Dendritic cell treated with granulocyte-macrophage colony-stimulating factor and Interleukin-4, amounts not matched to agents 40 ng/mL and 50 ng/mL, for 4 days (primary cell): ENCODE results near the gene RAD51B.
A peak's percentile ranks its signal among the peaks of the same experiment; 100 is the strongest.

Source experiments
- H3K27ac Mint-ChIP-seq: one replicate; pipeline ENCODE4 v1.8.0; 2022; ENCODE audit warnings: mild to moderate bottlenecking, mixed read lengths
- H3K27me3 Mint-ChIP-seq: one replicate; pipeline ENCODE4 v1.8.0; 2022; ENCODE audit warnings: mild to moderate bottlenecking, mixed read lengths
- H3K36me3 Mint-ChIP-seq: one replicate; pipeline ENCODE4 v1.8.0; 2022; ENCODE audit warnings: low read depth, mixed read lengths
- H3K4me1 Mint-ChIP-seq: one replicate; pipeline ENCODE4 v1.8.0; 2022; ENCODE audit warnings: low read depth, mixed read lengths
- H3K4me3 Mint-ChIP-seq: one replicate; pipeline ENCODE4 v1.8.0; 2022; ENCODE audit warnings: mild to moderate bottlenecking, moderate library complexity, mixed read lengths
- H3K9me3 Mint-ChIP-seq: one replicate; pipeline ENCODE4 v1.8.0; 2022; ENCODE audit warnings: mixed read lengths
- intact Hi-C: fragments of 100-400 bp; cut with micrococcal nuclease; formaldehyde crosslinking; loops from one replicate; pipeline ENCODE4 v1.15.0; 2022

The RAD51B gene

DNA sequence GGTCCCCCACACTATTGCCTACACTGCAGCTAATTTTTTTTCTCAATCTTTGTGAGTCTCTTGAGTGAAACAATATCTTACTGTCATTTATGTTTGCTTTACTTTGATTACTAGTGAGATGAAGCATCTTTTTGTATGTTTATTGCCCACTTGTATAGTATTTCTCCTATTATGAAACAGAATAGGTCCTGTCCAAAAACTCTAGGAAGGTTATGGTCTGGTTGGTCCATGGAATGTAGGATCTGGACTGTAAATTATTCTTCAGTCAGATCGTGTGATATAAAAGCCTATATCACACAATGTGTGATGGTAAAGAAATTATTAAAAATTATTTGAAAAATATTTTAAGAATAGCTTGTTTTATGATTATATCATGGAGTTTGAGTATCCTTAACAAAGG, 538.9 kb downstream of the RAD51B start:
- Mint-ChIP-seq H3K36me3 (peaks cover 17% of the 10 kb centered on the region), H3K27me3 (no peaks in the 10 kb centered on the region), H3K4me1 (peaks cover 31% of the 10 kb centered on the region), H3K27ac (no peak overlapping the region), H3K4me3 (no peak overlapping the region), H3K9me3 (no peaks in the 10 kb centered on the region)
- intact Hi-C loops: no loop called here

DNA sequence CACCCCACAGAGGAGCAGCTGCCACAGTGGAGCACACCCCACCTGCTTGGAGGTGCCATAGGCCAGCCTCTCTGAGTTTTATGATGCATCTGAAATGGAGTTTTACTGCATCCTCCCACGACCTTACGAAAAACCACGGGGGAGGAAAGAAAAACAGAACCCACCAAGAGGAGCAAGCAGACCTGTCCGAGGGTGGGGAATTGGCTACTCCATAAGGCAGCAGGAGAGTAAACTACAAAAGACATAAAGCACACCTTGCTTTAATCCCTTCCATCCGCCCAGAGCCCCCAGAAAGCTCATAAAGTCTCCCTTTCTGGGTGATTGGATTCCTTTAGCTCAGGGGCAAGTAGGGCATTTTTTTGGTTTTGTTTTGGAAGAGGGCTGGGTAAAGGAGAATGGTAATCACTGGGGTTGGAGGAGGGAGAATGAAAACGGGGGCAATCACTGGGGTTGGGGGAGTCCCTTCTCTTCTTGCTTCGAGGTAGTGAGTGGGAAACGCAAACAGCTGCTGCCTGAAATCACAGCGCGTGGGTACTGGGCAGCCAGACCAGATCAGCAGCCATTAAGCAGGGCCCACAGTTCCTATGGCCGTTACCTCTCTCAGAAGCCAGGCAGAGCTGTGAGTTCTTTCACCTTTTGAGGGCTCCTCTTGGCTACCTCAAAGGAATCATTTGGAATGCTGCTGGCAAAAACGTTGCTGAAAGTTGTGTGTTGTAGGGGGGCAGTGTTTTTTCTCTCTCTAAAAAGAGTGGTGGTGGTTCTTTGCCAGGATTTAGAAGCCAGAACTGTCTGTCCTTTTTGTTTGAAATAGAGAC, 539.6 kb downstream of the RAD51B start:
- Mint-ChIP-seq H3K27me3 (no peaks in the 10 kb centered on the region), H3K4me3 (no peak overlapping the region), H3K27ac (peak overlapping the region; percentile 89), H3K4me1 (peaks cover 38% of the 10 kb centered on the region), H3K36me3 (peaks cover 17% of the 10 kb centered on the region), H3K9me3 (no peaks in the 10 kb centered on the region)
- intact Hi-C loops: no loop called here

DNA sequence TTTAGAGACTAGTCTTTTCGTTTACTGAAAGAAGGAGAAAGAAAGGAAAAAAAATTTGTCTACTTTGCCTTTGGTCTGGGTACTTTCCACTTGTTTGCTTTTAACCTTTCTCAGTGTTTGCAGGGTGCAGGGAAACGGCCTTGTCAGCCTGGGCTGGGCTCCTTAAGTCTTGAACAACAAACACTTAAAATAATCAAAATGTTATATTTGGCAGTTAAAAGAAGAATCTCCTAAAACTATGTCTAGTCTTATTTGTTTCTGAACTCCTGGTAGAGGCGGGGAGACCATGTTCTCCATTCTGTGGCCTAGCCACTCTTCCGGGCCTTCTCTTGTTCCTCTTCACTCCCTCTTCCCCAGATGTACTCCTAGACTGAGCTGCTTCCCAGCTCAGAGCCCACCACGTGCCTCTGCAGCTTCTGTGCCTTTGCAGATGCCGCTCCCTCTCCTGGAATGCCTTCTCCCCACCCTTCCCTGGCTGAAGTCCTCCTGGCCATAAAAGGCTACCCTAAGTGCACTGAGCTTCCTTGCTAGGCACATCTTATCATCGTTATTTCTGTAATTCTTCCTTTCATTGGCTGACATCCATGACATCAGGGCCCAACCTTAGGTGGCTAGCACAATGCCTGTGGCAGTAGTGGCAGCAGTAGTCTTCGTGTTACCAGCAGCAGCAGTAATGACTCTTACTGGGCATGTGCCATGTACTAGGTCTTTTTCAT, 540.4 kb downstream of the RAD51B start:
- no peaks in the 10 kb centered on the region for H3K27me3 Mint-ChIP-seq
- H3K36me3 Mint-ChIP-seq: peaks cover 17% of the 10 kb centered on the region
- no peak overlapping the region for H3K4me3 Mint-ChIP-seq
- peak overlapping the region; percentile 89 for H3K27ac Mint-ChIP-seq
- intact Hi-C loops: loop anchor here (2.0 to 10.0 kb wide), 2 partner anchors 49 to 105 kb away; no protein-coding TSS in a partner anchor
- H3K9me3 Mint-ChIP-seq: no peaks in the 10 kb centered on the region
- H3K4me1 Mint-ChIP-seq: peaks cover 46% of the 10 kb centered on the region

DNA sequence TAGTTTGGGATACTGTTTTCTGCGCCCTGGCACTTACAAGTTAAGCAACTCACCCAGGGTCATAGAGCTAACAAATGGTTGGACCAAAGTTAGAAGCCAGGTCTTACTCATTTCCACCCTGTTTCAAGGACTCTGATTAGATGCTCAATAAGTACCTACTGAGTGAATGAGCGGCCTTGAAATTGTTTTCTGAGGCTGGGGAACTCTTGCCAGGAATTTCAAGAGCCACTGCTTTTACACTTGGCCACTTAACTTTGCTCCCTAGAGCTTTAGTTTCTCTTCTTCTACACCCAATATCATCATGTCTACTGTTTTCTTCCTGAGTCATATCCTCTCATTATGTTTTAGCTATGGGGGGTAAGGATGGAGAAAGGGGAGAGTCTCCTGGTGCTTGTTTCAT, 541.7 kb downstream of the RAD51B start:
- peaks cover 50% of the 10 kb centered on the region for H3K4me1 Mint-ChIP-seq
- no peak overlapping the region for H3K4me3 Mint-ChIP-seq
- no peaks in the 10 kb centered on the region for H3K9me3 Mint-ChIP-seq
- H3K27me3 Mint-ChIP-seq: no peaks in the 10 kb centered on the region
- peak overlapping the region; percentile 89 for H3K27ac Mint-ChIP-seq
- peaks cover 17% of the 10 kb centered on the region for H3K36me3 Mint-ChIP-seq
- intact Hi-C loops: loop anchor here (2.0 to 10.0 kb wide), 2 partner anchors 50 to 106 kb away; no protein-coding TSS in a partner anchor

DNA sequence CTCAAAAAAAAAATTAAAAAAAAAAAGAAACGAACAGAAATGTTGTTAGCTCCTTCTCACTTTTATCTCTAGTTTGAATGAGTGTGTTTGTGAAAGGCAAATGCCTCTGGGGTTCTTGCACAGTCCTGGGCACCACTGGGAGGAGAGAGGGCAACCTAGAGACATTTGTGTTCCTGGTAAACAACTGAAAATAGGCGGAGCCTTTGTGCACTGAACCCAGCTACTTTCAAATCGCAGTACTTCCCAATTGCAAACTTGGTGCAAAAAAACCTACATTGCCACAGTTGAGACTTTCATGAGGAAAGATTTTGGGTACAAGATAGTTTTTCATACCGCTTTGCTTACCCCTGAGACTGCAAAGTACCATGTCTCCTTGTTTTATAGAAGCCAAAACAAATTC, 543.3 kb downstream of the RAD51B start:
- no peaks in the 10 kb centered on the region for H3K9me3 Mint-ChIP-seq
- intact Hi-C loops: loop anchor here (10.0 kb wide), 1 partner anchor 108 kb away; no protein-coding TSS in a partner anchor
- H3K27ac Mint-ChIP-seq: peak overlapping the region; percentile 94
- H3K4me1 Mint-ChIP-seq: peaks cover 58% of the 10 kb centered on the region
- no peak overlapping the region for H3K4me3 Mint-ChIP-seq
- peaks cover 17% of the 10 kb centered on the region for H3K36me3 Mint-ChIP-seq
- H3K27me3 Mint-ChIP-seq: no peaks in the 10 kb centered on the region

GRCh38 chr14:68363466-68363842, 543.9 kb downstream of the RAD51B start:
- intact Hi-C loops: loop anchor here (10.0 kb wide), 1 partner anchor 109 kb away; no protein-coding TSS in a partner anchor
- Mint-ChIP-seq H3K27ac (peak overlapping the region; percentile 94), H3K4me1 (peaks cover 64% of the 10 kb centered on the region), H3K36me3 (peaks cover 17% of the 10 kb centered on the region), H3K4me3 (peak overlapping the region; percentile 7), H3K27me3 (no peaks in the 10 kb centered on the region), H3K9me3 (no peaks in the 10 kb centered on the region)

DNA sequence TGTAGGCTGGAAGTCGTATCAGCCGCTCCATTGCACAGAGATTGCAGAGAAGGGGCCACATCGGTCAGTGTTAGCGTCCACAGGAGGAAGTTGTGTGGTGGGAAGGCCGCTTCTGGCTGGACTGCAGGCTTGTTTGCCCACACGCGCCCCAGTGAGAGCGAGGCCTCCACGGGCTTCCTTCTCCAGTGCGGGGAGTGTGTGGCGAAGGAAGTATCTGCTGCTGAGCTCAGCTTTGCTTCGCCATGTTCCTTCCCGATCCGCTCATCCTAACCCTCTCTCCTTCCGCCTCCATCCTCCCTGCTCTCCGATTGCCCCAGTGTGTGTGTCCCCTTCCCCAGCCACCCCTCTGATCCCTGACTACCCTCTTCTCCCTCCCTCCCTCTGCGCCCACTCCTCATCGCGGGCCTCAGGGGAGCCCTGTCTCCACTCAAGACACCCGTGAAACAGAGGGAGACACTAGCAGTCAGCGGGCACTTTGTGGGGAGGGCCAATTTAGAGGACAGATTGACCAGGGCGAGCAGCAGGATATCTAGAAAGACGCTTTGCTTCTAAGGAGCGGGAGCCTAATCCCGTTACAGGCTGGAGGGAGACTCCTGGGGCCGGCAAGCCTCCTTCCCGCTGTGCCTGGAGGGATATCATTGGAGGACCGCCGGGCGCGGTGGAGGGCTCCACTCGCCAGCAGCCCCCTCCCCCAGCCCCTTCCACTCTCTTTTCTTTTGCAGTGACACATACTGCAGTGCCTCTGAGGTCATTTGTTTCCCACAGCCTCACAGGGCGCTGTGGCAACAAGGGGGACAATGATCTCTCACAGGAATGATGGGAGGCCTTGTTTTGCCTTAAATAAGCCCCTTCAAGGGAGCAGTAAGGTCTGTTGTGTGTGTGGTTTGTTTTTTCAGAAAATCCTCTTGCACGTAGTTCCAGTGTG, 544.5 kb downstream of the RAD51B start:
- H3K27ac Mint-ChIP-seq: peak overlapping the region; percentile 94

GRCh38 chr14:68364792-68365192, 545.2 kb downstream of the RAD51B start:
- Mint-ChIP-seq H3K27me3 (no peaks in the 10 kb centered on the region), H3K4me3 (no peak overlapping the region), H3K36me3 (peaks cover 9% of the 10 kb centered on the region), H3K9me3 (no peaks in the 10 kb centered on the region), H3K27ac (peak overlapping the region; percentile 94), H3K4me1 (peaks cover 63% of the 10 kb centered on the region)
- intact Hi-C loops: loop anchor here (5.0 to 10.0 kb wide), 2 partner anchors 38 to 110 kb away; no protein-coding TSS in a partner anchor

More for the DNA sequence above, 544.5 kb downstream of the RAD51B start:
- Mint-ChIP-seq H3K9me3 (no peaks in the 10 kb centered on the region), H3K27me3 (no peaks in the 10 kb centered on the region), H3K36me3 (peaks cover 16% of the 10 kb centered on the region), H3K4me1 (peaks cover 65% of the 10 kb centered on the region), H3K4me3 (peak overlapping the region; percentile 7)
- intact Hi-C loops: loop anchor here (10.0 kb wide), 1 partner anchor 109 kb away; no protein-coding TSS in a partner anchor

- Mint-ChIP-seq H3K4me3 (no peak overlapping the region), H3K9me3 (no peaks in the 10 kb centered on the region), H3K4me1 (peaks cover 58% of the 10 kb centered on the region), H3K27me3 (no peaks in the 10 kb centered on the region), H3K27ac (peak overlapping the region; percentile 94), H3K36me3 (peaks cover 5% of the 10 kb centered on the region)
- intact Hi-C loops: loop anchor here (5.0 to 10.0 kb wide), 2 partner anchors 37 to 110 kb away; no protein-coding TSS in a partner anchor
These were observed 545.6 kb downstream of the RAD51B start for GRCh38 chr14:68365228-68365627.

DNA sequence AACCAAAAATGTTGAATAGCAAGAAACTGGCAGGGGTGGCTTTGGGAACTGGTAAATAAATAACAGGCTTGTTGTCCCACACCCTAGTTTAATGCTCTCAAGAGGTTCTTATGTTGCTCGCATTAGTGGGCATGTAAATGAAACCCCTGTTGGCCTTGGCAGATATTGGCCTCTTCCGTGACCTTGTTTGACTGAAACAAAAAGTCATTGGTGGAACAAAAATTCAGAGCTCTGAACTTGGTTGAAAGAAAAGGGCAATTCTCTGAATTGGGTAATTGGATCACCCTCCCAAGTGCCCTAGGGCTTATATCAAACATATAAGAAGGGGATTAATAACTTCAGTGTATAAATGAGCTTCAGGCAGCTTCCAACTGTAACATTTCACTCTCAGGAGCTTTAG, 547.1 kb downstream of the RAD51B start:
- H3K27ac Mint-ChIP-seq: peak overlapping the region; percentile 73
- intact Hi-C loops: loop anchor here (5.0 to 10.0 kb wide), 2 partner anchors 36 to 112 kb away; no protein-coding TSS in a partner anchor
- no peaks in the 10 kb centered on the region for H3K27me3 Mint-ChIP-seq
- H3K36me3 Mint-ChIP-seq: no peaks in the 10 kb centered on the region
- H3K4me1 Mint-ChIP-seq: peaks cover 51% of the 10 kb centered on the region
- no peak overlapping the region for H3K4me3 Mint-ChIP-seq
- H3K9me3 Mint-ChIP-seq: no peaks in the 10 kb centered on the region

DNA sequence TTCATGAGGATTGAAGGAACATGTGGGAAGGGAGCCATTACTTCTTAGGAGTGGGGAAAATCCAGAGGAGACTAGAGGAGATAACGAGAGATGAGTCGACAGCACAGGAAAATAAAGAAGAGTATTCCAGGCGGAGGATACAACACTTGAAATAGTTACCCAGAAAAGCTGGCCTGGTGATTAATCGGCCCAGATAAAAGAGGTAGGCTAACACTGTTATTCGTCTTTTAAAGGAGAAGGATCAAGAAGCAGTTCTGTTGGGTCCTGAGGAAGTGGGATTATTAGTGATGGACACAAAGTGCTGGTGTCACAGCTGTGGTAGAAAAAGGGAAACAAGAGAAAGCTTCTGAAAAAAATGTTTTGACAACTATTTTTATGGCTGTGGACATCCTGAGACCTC, 548.0 kb downstream of the RAD51B start:
- Mint-ChIP-seq H3K4me1 (peaks cover 57% of the 10 kb centered on the region), H3K36me3 (no peaks in the 10 kb centered on the region), H3K27me3 (no peaks in the 10 kb centered on the region), H3K4me3 (peak overlapping the region; percentile 21), H3K9me3 (no peaks in the 10 kb centered on the region), H3K27ac (peak overlapping the region; percentile 73)
- intact Hi-C loops: loop anchor here (5.0 to 10.0 kb wide), 2 partner anchors 35 to 113 kb away; no protein-coding TSS in a partner anchor

DNA sequence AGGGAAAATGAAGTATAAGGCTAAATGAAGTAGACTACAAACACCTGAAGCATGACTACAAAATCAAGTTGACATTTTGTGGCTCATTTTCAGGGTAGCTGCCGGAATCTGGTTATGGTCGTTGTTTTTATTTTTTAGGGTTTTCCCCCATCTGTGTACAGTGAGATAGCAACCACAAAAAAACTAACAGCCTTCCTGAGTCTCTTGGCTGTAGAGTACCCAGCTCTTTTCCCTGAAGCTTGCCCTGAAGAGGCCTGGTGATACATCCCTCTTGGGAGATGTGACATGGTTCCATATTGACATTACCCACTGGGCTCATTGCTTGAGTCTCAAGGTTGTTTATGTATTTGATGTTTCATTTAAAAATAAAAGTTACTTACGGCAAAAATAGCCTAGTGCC, 549.3 kb downstream of the RAD51B start:
- Mint-ChIP-seq H3K4me1 (peaks cover 56% of the 10 kb centered on the region), H3K27ac (peak overlapping the region; percentile 73), H3K4me3 (no peak overlapping the region), H3K9me3 (no peaks in the 10 kb centered on the region), H3K36me3 (no peaks in the 10 kb centered on the region), H3K27me3 (no peaks in the 10 kb centered on the region)
- intact Hi-C loops: loop anchor here (5.0 to 10.0 kb wide), 2 partner anchors 33 to 114 kb away; no protein-coding TSS in a partner anchor
